GM18861 (cell line): ENCODE measurements around the gene NPHP4.

Experiments
- ATAC-seq: cut with Tn5 transposase; IDR thresholded peaks from one replicate; pipeline ENCODE4 v1.9.1; 2021; ENCODE audit not compliant: unreplicated experiment

The NPHP4 gene

GRCh38 chr1:6004412-6005123, 12.3 kb upstream of the NPHP4 start:
- no peak for ATAC-seq

GRCh38 chr1:6003568-6004411, 11.6 kb upstream of the NPHP4 start:
- no peak for ATAC-seq

- ATAC-seq = no peak
These were observed 10.7 kb upstream of the NPHP4 start for GRCh38 chr1:6002714-6003501.

GRCh38 chr1:6001992-6002576, 9.9 kb upstream of the NPHP4 start:
- no peak for ATAC-seq

- ATAC-seq = no peak
These were observed 8.4 kb upstream of the NPHP4 start for GRCh38 chr1:6000444-6001288.

- no peak for ATAC-seq
These were observed 7.7 kb upstream of the NPHP4 start for GRCh38 chr1:5999711-6000443.

GRCh38 chr1:5998906-5999301, 6.7 kb upstream of the NPHP4 start:
- ATAC-seq = no peak

GRCh38 chr1:5998051-5998905, 6.1 kb upstream of the NPHP4 start:
- ATAC-seq = no peak

- no peak for ATAC-seq
These were observed 5.1 kb upstream of the NPHP4 start for GRCh38 chr1:5997316-5997715.

- no peak for ATAC-seq
These were observed 4.5 kb upstream of the NPHP4 start for GRCh38 chr1:5996641-5997270.

- ATAC-seq = no peak
These were observed 3.8 kb upstream of the NPHP4 start for GRCh38 chr1:5995871-5996630.

- no peak for ATAC-seq
These were observed 2.7 kb upstream of the NPHP4 start for GRCh38 chr1:5994713-5995621.

- ATAC-seq = no peak
These were observed 1.6 kb upstream of the NPHP4 start for GRCh38 chr1:5993556-5994491.

GRCh38 chr1:5992814-5993555, 760 bp upstream of the NPHP4 start:
- ATAC-seq = no peak
